Keratinocyte (primary cell): Measurements from ENCODE around the gene CCBE1.

Source experiments
- EZH2 ChIP-seq: IDR thresholded peaks from one replicate; pipeline ENCODE4 v1.6.1; 2012; ENCODE audit warnings: inconsistent platforms, mild to moderate bottlenecking, low read length, moderate library complexity
- TF ChIP-seq, protein P1 (sequence below), 3 experiments: IDR thresholded peaks in 1 of 3; conservative IDR thresholded peaks in 1 of 3; optimal IDR thresholded peaks in 1 of 3; 2 replicates in 2 of 3; 3 replicates in 1 of 3; pipeline versions ENCODE3 to v1.5.1; 2011; ENCODE audit warnings: low read length in 3 of 3, mild to moderate bottlenecking in 3 of 3, moderate library complexity in 2 of 3, control low read depth in 1 of 3, inconsistent platforms in 1 of 3; ENCODE audit not compliant: insufficient read depth in 2 of 3; ENCODE audit errors: extremely low read depth in 1 of 3

DNA sequence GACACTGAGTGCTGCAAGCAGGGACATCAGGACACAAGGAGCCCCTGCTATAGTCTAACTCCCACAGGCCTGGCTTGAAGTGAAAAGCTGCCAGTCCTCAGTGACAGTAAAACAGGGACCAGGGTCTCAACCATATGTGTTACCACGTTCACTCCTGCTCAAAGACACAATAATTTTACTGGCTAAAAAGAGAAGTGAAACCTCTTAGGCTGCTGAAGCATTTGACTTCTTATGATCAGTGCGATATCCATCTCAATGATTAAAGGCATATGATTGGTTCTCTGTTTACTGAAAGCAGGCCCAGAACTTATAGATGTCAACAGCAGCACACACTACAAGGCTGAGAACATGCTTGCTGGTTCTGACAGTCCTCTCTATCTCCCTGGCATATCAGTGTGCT, 208.3 kb downstream of the CCBE1 start:
- TF ChIP-seq, protein P1, sequence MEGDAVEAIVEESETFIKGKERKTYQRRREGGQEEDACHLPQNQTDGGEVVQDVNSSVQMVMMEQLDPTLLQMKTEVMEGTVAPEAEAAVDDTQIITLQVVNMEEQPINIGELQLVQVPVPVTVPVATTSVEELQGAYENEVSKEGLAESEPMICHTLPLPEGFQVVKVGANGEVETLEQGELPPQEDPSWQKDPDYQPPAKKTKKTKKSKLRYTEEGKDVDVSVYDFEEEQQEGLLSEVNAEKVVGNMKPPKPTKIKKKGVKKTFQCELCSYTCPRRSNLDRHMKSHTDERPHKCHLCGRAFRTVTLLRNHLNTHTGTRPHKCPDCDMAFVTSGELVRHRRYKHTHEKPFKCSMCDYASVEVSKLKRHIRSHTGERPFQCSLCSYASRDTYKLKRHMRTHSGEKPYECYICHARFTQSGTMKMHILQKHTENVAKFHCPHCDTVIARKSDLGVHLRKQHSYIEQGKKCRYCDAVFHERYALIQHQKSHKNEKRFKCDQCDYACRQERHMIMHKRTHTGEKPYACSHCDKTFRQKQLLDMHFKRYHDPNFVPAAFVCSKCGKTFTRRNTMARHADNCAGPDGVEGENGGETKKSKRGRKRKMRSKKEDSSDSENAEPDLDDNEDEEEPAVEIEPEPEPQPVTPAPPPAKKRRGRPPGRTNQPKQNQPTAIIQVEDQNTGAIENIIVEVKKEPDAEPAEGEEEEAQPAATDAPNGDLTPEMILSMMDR (optimal IDR thresholded peaks at IDR 0.05 in 1 of 3, IDR thresholded peaks at IDR 0.05 in 1 of 3, conservative IDR thresholded peaks at IDR 0.05 in 1 of 3; ENCODE audit: extremely low read depth in 1 of 3, insufficient read depth in 2 of 3, low read length in 3 of 3): no peak
- TF ChIP-seq EZH2: no peak
